ENCODE measurements around the gene PHF10. TPM values are rescaled to one million over a fixed set of nuclear protein-coding genes. Genes with fewer than 3 reads are reported as not detected.

PHF10 gene
- total and polyA plus RNA-seq, 2 donors from 2014 or later: 34.5 to 35.9 TPM

- Histone ChIP-seq H3K27ac (ENCODE audit: low read depth in 2 of 2, low read length in 2 of 2) (no peak overlapping the region), H3K9ac (ENCODE audit: low read length in 3 of 3) (no peak overlapping the region), H3K4me1 (ENCODE audit: control insufficient read depth in 2 of 3, insufficient read depth in 2 of 3, low read depth in 1 of 3, low read length in 3 of 3) (no peaks in the 10 kb centered on the region), H3K36me3 (ENCODE audit: control insufficient read depth in 2 of 3, insufficient read depth in 3 of 3, low read length in 3 of 3) (no peaks in the 10 kb centered on the region), H3K9me3 (ENCODE audit: control insufficient read depth in 2 of 3, insufficient read depth in 1 of 3, low read length in 3 of 3) (no peaks in the 10 kb centered on the region), H3K27me3 (ENCODE audit: control insufficient read depth, insufficient read depth, low read length) (no peaks in the 10 kb centered on the region), H3K4me3 (ENCODE audit: low read length in 3 of 3) (no peak overlapping the region)
- TF ChIP-seq, protein P1, sequence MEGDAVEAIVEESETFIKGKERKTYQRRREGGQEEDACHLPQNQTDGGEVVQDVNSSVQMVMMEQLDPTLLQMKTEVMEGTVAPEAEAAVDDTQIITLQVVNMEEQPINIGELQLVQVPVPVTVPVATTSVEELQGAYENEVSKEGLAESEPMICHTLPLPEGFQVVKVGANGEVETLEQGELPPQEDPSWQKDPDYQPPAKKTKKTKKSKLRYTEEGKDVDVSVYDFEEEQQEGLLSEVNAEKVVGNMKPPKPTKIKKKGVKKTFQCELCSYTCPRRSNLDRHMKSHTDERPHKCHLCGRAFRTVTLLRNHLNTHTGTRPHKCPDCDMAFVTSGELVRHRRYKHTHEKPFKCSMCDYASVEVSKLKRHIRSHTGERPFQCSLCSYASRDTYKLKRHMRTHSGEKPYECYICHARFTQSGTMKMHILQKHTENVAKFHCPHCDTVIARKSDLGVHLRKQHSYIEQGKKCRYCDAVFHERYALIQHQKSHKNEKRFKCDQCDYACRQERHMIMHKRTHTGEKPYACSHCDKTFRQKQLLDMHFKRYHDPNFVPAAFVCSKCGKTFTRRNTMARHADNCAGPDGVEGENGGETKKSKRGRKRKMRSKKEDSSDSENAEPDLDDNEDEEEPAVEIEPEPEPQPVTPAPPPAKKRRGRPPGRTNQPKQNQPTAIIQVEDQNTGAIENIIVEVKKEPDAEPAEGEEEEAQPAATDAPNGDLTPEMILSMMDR (IDR thresholded peaks at IDR 0.05; ENCODE audit: borderline replicate concordance, extremely low read depth, insufficient read depth): no peak
- no peak for DNase-seq
- intact Hi-C loops (cut with DNase I): no loop called here
- FAIRE-seq: no peak
Observed at GRCh38 chr6:169729961-169730360, 5.7 kb upstream of the PHF10 start.

DNA sequence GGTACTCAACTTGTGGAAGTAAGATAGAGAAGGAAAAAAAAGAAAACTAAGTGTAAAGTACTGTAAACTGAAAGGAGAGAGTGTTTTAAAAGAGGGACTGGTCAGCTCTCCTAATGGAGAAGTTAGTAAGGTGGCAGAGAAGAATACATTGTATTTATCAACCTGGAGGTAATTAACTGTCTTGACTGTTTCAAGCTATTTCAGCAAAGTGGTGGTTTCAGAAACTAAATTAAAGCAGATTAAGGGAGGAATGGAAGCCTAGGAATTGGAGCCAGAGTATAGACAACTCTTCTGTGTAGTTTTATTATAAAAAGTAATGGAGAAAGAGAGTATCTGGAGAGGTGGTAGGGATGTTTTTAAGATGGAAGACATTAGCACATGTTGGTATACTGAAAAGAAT lies 2.7 kb upstream of the PHF10 start:
- no peaks in the 10 kb centered on the region for H3K36me3 ChIP-seq (ENCODE audit: control insufficient read depth in 2 of 3, insufficient read depth in 3 of 3, low read length in 3 of 3)
- H3K27ac ChIP-seq (ENCODE audit: low read depth in 2 of 2, low read length in 2 of 2): no peak overlapping the region
- no peaks in the 10 kb centered on the region for H3K9me3 ChIP-seq (ENCODE audit: control insufficient read depth in 2 of 3, insufficient read depth in 1 of 3, low read length in 3 of 3)
- intact Hi-C loops (cut with DNase I): no loop called here
- FAIRE-seq (no peak), DNase-seq (no peak)
- no peak overlapping the region for H3K4me3 ChIP-seq (ENCODE audit: low read length in 3 of 3)
- TF ChIP-seq, protein P1 (IDR thresholded peaks at IDR 0.05; ENCODE audit: borderline replicate concordance, extremely low read depth, insufficient read depth): no peak
- H3K27me3 ChIP-seq (ENCODE audit: control insufficient read depth, insufficient read depth, low read length): no peaks in the 10 kb centered on the region
- H3K4me1 ChIP-seq (ENCODE audit: control insufficient read depth in 2 of 3, insufficient read depth in 2 of 3, low read depth in 1 of 3, low read length in 3 of 3): peaks cover 0 to 7% (median 2%) of the 10 kb centered on the region in 3 donors
- no peak overlapping the region for H3K9ac ChIP-seq (ENCODE audit: low read length in 3 of 3)

DNA sequence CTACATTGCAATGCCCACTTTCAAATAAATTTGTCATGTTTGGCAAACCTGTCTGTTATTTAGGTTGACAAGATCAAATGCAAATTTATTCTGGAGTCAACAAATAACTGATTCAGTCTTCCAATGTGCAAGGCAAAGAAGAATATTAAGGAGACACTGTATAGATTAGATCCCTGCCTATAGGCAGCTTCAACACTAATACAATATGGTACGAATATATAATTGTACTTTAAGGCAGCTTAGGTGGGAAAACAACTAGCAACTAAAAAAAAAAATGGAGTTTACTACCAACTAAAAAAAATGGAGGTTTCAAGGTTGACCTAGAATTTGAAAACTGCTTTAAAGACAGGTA lies 1.7 kb upstream of the PHF10 start:
- Histone ChIP-seq H3K27ac (ENCODE audit: low read depth in 2 of 2, low read length in 2 of 2) (no peak overlapping the region), H3K4me1 (ENCODE audit: control insufficient read depth in 2 of 3, insufficient read depth in 2 of 3, low read depth in 1 of 3, low read length in 3 of 3) (peaks cover 0 to 7% (median 2%) of the 10 kb centered on the region in 3 donors), H3K27me3 (ENCODE audit: control insufficient read depth, insufficient read depth, low read length) (no peaks in the 10 kb centered on the region), H3K9ac (ENCODE audit: low read length in 3 of 3) (no peak overlapping the region), H3K36me3 (ENCODE audit: control insufficient read depth in 2 of 3, insufficient read depth in 3 of 3, low read length in 3 of 3) (no peaks in the 10 kb centered on the region), H3K9me3 (ENCODE audit: control insufficient read depth in 2 of 3, insufficient read depth in 1 of 3, low read length in 3 of 3) (no peaks in the 10 kb centered on the region), H3K4me3 (ENCODE audit: low read length in 3 of 3) (no peak overlapping the region)
- TF ChIP-seq, protein P1 (IDR thresholded peaks at IDR 0.05; ENCODE audit: borderline replicate concordance, extremely low read depth, insufficient read depth): no peak
- intact Hi-C loops (cut with DNase I): no loop called here
- DNase-seq: no peak
- no peak for FAIRE-seq
